ENCODE measurements around the gene TULP1.
A peak's percentile ranks its signal among the peaks of the same experiment; 100 is the strongest.

The TULP1 gene

GRCh38 chr6:35512740-35513139, at the start of gene TULP1:
Gene TULP1, minus strand, starts transcription at chr6:35512896. Its CDS starts 38 bp downstream, at chr6:35512858.
- Histone ChIP-seq H3K9me3 (ENCODE audit: control insufficient read depth, insufficient read depth, low read length) (no peaks in the 10 kb centered on the region), H3K9ac (ENCODE audit: low read depth, low read length) (peak within 1 kb of the TSS; percentile 61; the same call in 1 of the 2 replicates), H3K4me1 (ENCODE audit: insufficient read depth, low read length) (peaks cover 18% of the 10 kb centered on the region; the same call in 1 of the 2 replicates)

GRCh38 chr6:35562060-35562459, 49.4 kb upstream of the TULP1 start:
- H3K4me1 ChIP-seq (ENCODE audit: insufficient read depth, low read length) = no peaks in the 10 kb centered on the region
- H3K9me3 ChIP-seq (ENCODE audit: control insufficient read depth, insufficient read depth, low read length) = peaks cover 7% of the 10 kb centered on the region
- H3K9ac ChIP-seq (ENCODE audit: low read depth, low read length) = no peak overlapping the region
- H3K36me3 ChIP-seq (ENCODE audit: insufficient read depth, low read length) = no peaks in the 10 kb centered on the region

More at GRCh38 chr6:35512740-35513139, at the start of gene TULP1:
- no peaks in the 10 kb centered on the region for H3K36me3 ChIP-seq (ENCODE audit: insufficient read depth, low read length)

GRCh38 chr6:35561113-35561512, 48.4 kb upstream of the TULP1 start:
- peaks cover under 1% of the 10 kb centered on the region; the same call in 1 of the 2 replicates for H3K9me3 ChIP-seq (ENCODE audit: control insufficient read depth, insufficient read depth, low read length)
- no peaks in the 10 kb centered on the region for H3K4me1 ChIP-seq (ENCODE audit: insufficient read depth, low read length)
- no peaks in the 10 kb centered on the region for H3K36me3 ChIP-seq (ENCODE audit: insufficient read depth, low read length)
- H3K9ac ChIP-seq (ENCODE audit: low read depth, low read length) = no peak overlapping the region

GRCh38 chr6:35558571-35558970, 45.9 kb upstream of the TULP1 start:
- Histone ChIP-seq H3K4me1 (ENCODE audit: insufficient read depth, low read length) (no peaks in the 10 kb centered on the region), H3K36me3 (ENCODE audit: insufficient read depth, low read length) (no peaks in the 10 kb centered on the region), H3K9me3 (ENCODE audit: control insufficient read depth, insufficient read depth, low read length) (no peaks in the 10 kb centered on the region), H3K9ac (ENCODE audit: low read depth, low read length) (no peak overlapping the region)

GRCh38 chr6:35557239-35557638, 44.5 kb upstream of the TULP1 start:
- Histone ChIP-seq H3K9ac (ENCODE audit: low read depth, low read length) (no peak overlapping the region), H3K36me3 (ENCODE audit: insufficient read depth, low read length) (no peaks in the 10 kb centered on the region), H3K4me1 (ENCODE audit: insufficient read depth, low read length) (no peaks in the 10 kb centered on the region), H3K9me3 (ENCODE audit: control insufficient read depth, insufficient read depth, low read length) (no peaks in the 10 kb centered on the region)

- no peaks in the 10 kb centered on the region for H3K4me1 ChIP-seq (ENCODE audit: insufficient read depth, low read length)
- no peak overlapping the region for H3K9ac ChIP-seq (ENCODE audit: low read depth, low read length)
- no peaks in the 10 kb centered on the region; the same call in 1 of the 2 replicates for H3K36me3 ChIP-seq (ENCODE audit: insufficient read depth, low read length)
- H3K9me3 ChIP-seq (ENCODE audit: control insufficient read depth, insufficient read depth, low read length) = no peaks in the 10 kb centered on the region
Observed at GRCh38 chr6:35554811-35555210, 42.1 kb upstream of the TULP1 start.

- H3K9ac ChIP-seq (ENCODE audit: low read depth, low read length) = no peak overlapping the region
- no peaks in the 10 kb centered on the region for H3K9me3 ChIP-seq (ENCODE audit: control insufficient read depth, insufficient read depth, low read length)
- H3K36me3 ChIP-seq (ENCODE audit: insufficient read depth, low read length) = no peaks in the 10 kb centered on the region; the same call in 1 of the 2 replicates
- no peaks in the 10 kb centered on the region for H3K4me1 ChIP-seq (ENCODE audit: insufficient read depth, low read length)
Observed at GRCh38 chr6:35553315-35553714, 40.6 kb upstream of the TULP1 start.

- Histone ChIP-seq H3K4me1 (ENCODE audit: insufficient read depth, low read length) (no peaks in the 10 kb centered on the region), H3K9me3 (ENCODE audit: control insufficient read depth, insufficient read depth, low read length) (no peaks in the 10 kb centered on the region), H3K9ac (ENCODE audit: low read depth, low read length) (no peak overlapping the region), H3K36me3 (ENCODE audit: insufficient read depth, low read length) (no peaks in the 10 kb centered on the region; the same call in 1 of the 2 replicates)
Observed at GRCh38 chr6:35552285-35552917, 39.7 kb upstream of the TULP1 start.

- H3K9ac ChIP-seq (ENCODE audit: low read depth, low read length) = no peak overlapping the region
- no peaks in the 10 kb centered on the region for H3K9me3 ChIP-seq (ENCODE audit: control insufficient read depth, insufficient read depth, low read length)
- no peaks in the 10 kb centered on the region for H3K4me1 ChIP-seq (ENCODE audit: insufficient read depth, low read length)
- H3K36me3 ChIP-seq (ENCODE audit: insufficient read depth, low read length) = no peaks in the 10 kb centered on the region; the same call in 1 of the 2 replicates
Observed at GRCh38 chr6:35550437-35550836, 37.7 kb upstream of the TULP1 start.

GRCh38 chr6:35547676-35548075, 35.0 kb upstream of the TULP1 start:
- H3K9me3 ChIP-seq (ENCODE audit: control insufficient read depth, insufficient read depth, low read length) = no peaks in the 10 kb centered on the region
- 0 out of 2 replicates have a peak, but pooled peaks cover 6% of the 10 kb centered on the region for H3K4me1 ChIP-seq (ENCODE audit: insufficient read depth, low read length)
- no peaks in the 10 kb centered on the region; the same call in 1 of the 2 replicates for H3K36me3 ChIP-seq (ENCODE audit: insufficient read depth, low read length)
- H3K9ac ChIP-seq (ENCODE audit: low read depth, low read length) = no peak overlapping the region

- no peak overlapping the region for H3K9ac ChIP-seq (ENCODE audit: low read depth, low read length)
- 0 out of 2 replicates have a peak, but pooled peaks cover 6% of the 10 kb centered on the region for H3K4me1 ChIP-seq (ENCODE audit: insufficient read depth, low read length)
- H3K9me3 ChIP-seq (ENCODE audit: control insufficient read depth, insufficient read depth, low read length) = no peaks in the 10 kb centered on the region
- H3K36me3 ChIP-seq (ENCODE audit: insufficient read depth, low read length) = no peaks in the 10 kb centered on the region
Observed at GRCh38 chr6:35544769-35545361, 32.2 kb upstream of the TULP1 start.

- H3K36me3 ChIP-seq (ENCODE audit: insufficient read depth, low read length) = no peaks in the 10 kb centered on the region
- H3K9me3 ChIP-seq (ENCODE audit: control insufficient read depth, insufficient read depth, low read length) = no peaks in the 10 kb centered on the region
- H3K9ac ChIP-seq (ENCODE audit: low read depth, low read length) = peak overlapping the region; percentile 19; the same call in 1 of the 2 replicates
- H3K4me1 ChIP-seq (ENCODE audit: insufficient read depth, low read length) = 0 out of 2 replicates have a peak, but pooled peaks cover 6% of the 10 kb centered on the region
Observed at GRCh38 chr6:35543459-35544193, 30.9 kb upstream of the TULP1 start.

- Histone ChIP-seq H3K9me3 (ENCODE audit: control insufficient read depth, insufficient read depth, low read length) (no peaks in the 10 kb centered on the region), H3K4me1 (ENCODE audit: insufficient read depth, low read length) (0 out of 2 replicates have a peak, but pooled peaks cover 6% of the 10 kb centered on the region), H3K36me3 (ENCODE audit: insufficient read depth, low read length) (no peaks in the 10 kb centered on the region), H3K9ac (ENCODE audit: low read depth, low read length) (no peak overlapping the region)
Observed at GRCh38 chr6:35541836-35542235, 29.1 kb upstream of the TULP1 start.

GRCh38 chr6:35539223-35539622, 26.5 kb upstream of the TULP1 start:
- Histone ChIP-seq H3K9me3 (ENCODE audit: control insufficient read depth, insufficient read depth, low read length) (no peaks in the 10 kb centered on the region), H3K9ac (ENCODE audit: low read depth, low read length) (no peak overlapping the region), H3K36me3 (ENCODE audit: insufficient read depth, low read length) (no peaks in the 10 kb centered on the region), H3K4me1 (ENCODE audit: insufficient read depth, low read length) (peaks cover 3% of the 10 kb centered on the region)

Data from ES-I3 (cell line).